ENCODE data around the gene ALDH1A2. TPM values are rescaled to one million over a fixed set of nuclear protein-coding genes. Genes with fewer than 3 reads are reported as not detected.
A peak's percentile ranks its signal among the peaks of the same experiment; 100 is the strongest.

ALDH1A2 gene
- total RNA-seq, 4 donors from 2014 or later, result 5.5 to 41.5 (median 15.1) TPM

DNA sequence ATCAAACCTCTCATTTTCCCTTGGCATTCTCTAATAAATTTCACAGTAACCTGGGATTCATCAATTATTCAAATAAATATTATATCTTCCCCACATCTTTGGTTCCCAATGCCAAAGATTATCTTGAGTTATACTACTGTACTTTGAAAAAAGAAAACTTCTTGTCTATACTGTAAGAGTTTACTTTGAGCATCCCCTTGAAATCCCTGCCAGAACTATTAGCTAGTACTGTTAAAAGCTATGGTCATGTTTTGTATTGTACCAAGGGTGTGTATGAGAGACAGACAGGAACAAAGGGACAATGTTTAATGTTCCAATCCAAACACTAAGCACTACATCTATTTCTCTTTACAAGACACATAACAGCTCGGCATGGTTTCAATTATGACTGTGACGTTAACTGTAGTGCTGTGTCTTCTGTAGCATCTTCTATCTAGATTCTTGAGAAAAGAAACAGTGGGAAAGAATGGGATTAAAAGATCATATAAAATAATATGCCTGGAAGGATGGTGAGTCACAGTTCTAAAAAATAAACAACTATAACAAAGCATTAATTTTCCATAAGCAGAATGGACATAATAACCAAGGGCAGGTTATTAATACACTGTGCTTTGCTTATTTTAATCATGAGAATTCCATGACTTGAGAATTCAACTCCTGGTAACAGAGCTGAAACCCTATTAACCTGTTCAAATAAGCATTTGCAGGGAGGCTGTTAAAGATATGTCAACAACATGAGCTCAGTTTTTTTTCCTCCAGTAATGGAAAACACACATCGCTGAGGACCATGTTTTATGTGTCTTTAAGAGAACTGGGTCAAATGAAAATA lies 71.1 kb downstream of the ALDH1A2 start:
- no peak for ATAC-seq
- Histone ChIP-seq H3K27me3 (no peaks in the 10 kb centered on the region), H3K27ac (peak overlapping the region in 2 of 4 donors; percentile 21 to 37), H3K36me3 (no peaks in the 10 kb centered on the region), H3K4me3 (no peak overlapping the region), H3K9me3 (no peaks in the 10 kb centered on the region), H3K4me1 (peaks cover 0 to 27% (median 7%) of the 10 kb centered on the region in 3 donors)
- TF ChIP-seq POLR2A (IDR thresholded peaks at IDR 0.05) (no peak), EP300 (IDR thresholded peaks at IDR 0.05) (no peak), POLR2AphosphoS5 (IDR thresholded peaks at IDR 0.05) (no peak)
- TF ChIP-seq, protein P1, sequence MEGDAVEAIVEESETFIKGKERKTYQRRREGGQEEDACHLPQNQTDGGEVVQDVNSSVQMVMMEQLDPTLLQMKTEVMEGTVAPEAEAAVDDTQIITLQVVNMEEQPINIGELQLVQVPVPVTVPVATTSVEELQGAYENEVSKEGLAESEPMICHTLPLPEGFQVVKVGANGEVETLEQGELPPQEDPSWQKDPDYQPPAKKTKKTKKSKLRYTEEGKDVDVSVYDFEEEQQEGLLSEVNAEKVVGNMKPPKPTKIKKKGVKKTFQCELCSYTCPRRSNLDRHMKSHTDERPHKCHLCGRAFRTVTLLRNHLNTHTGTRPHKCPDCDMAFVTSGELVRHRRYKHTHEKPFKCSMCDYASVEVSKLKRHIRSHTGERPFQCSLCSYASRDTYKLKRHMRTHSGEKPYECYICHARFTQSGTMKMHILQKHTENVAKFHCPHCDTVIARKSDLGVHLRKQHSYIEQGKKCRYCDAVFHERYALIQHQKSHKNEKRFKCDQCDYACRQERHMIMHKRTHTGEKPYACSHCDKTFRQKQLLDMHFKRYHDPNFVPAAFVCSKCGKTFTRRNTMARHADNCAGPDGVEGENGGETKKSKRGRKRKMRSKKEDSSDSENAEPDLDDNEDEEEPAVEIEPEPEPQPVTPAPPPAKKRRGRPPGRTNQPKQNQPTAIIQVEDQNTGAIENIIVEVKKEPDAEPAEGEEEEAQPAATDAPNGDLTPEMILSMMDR (IDR thresholded peaks at IDR 0.05), result no peak
- WGBS, 2 donors (ENCODE audit: low coverage in 1 of 2), result 20 to 35% methylated on average over 2 to 3 of the region's 3 CpGs

DNA sequence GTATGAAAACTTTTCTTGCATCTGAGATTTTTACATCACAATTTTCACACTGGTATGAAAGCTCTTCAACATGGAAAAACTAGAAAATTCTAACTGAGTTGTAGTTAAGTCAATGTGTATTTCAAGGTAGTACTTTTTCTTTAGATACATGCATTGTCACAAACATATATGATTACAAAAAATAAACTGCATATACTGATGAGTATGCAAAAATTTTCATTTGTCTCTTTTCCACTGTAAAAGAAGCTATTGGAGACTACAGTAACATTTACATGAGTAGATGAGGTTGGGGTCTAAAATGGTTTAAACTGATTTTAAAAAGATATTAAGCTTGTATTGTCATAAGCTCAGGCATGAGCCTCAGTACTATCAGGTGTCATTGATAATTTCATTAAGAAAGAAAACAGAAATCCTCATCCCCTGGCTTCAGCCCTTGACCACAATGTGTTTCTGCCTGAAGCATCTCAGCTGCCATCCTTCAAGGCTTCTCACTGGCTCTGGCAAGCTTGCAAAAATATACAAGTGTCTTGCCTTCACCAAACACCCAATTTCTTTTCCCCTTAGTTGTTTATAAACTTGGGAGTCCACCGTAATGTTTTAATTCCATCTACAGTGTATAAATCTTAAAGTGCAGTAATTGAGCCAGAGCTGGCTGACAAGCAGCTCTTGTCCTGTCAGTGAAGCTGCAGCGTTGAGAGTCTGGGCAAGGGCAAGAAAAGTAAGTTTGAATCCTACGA lies 71.9 kb downstream of the ALDH1A2 start:
- Histone ChIP-seq H3K4me1 (peaks cover 0 to 27% (median 7%) of the 10 kb centered on the region in 3 donors), H3K9me3 (no peaks in the 10 kb centered on the region), H3K27me3 (no peaks in the 10 kb centered on the region), H3K36me3 (no peaks in the 10 kb centered on the region), H3K27ac (peak overlapping the region in 2 of 4 donors; percentile 21 to 37), H3K4me3 (no peak overlapping the region)
- 0 to 12% methylated on average over 1 to 3 of the region's 3 CpGs for WGBS, 2 donors (ENCODE audit: low coverage in 1 of 2)
- TF ChIP-seq EP300 (IDR thresholded peaks at IDR 0.05) (no peak), POLR2AphosphoS5 (IDR thresholded peaks at IDR 0.05) (no peak), POLR2A (IDR thresholded peaks at IDR 0.05) (no peak)
- TF ChIP-seq, protein P1 (IDR thresholded peaks at IDR 0.05), result no peak
- no peak for ATAC-seq

DNA sequence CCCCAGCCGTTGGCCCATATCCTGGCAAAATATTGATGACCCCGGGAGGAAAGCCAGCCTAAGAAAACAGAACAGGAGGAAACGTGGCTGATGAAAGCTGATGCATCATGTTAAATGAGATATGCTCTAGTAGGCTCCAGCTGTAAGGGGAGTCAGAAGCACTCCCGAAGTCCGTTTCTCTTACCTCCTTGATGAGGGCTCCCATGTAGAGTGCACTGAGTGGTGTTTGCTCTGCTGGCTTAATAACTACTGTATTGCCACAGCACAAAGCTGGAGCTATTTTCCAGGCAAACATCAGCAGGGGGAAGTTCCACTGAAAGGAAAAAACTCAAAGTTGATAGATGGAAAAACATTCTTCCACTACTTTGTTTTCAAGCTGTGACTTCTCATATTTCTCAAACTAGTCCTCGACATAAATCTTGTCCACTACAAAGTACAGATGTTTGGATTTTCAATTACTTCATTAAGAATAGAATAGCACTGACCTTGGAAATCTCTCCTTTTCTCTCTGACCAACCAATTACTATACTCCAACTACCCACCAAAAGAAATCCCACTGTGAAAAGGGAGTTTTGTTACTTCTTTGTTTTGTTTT lies 72.7 kb downstream of the ALDH1A2 start:
- peaks cover 0 to 27% (median 7%) of the 10 kb centered on the region in 3 donors for H3K4me1 ChIP-seq
- H3K4me3 ChIP-seq, result no peak overlapping the region
- TF ChIP-seq EP300 (IDR thresholded peaks at IDR 0.05) (no peak), POLR2AphosphoS5 (IDR thresholded peaks at IDR 0.05) (no peak), POLR2A (IDR thresholded peaks at IDR 0.05) (no peak)
- TF ChIP-seq, protein P1 (IDR thresholded peaks at IDR 0.05), result no peak
- no peak overlapping the region for H3K27ac ChIP-seq
- ATAC-seq, result no peak
- H3K27me3 ChIP-seq, result no peaks in the 10 kb centered on the region
- WGBS, 2 donors (ENCODE audit: low coverage in 1 of 2), result 25 to 30% methylated on average over 3 to 4 of the region's 6 CpGs
- no peaks in the 10 kb centered on the region for H3K36me3 ChIP-seq
- no peaks in the 10 kb centered on the region for H3K9me3 ChIP-seq

DNA sequence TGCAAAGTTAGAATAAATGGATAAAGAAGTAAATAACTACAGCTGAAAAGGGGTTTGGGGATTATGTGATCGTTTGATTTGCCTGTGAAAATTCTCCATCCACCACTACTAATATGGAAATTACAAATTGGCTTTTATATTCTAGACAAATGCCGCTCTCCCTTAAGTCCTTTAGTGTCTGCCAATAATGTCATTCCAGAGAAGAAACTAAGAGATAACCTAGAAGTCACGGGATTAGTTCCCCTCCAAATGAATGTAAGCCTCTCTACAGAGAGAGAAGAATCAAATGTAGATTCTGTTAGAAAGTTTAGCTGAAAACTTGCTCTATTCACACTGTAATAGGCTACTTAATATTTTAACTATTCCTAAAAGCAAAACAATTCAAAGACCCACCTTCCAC lies 92.0 kb downstream of the ALDH1A2 start:
- no peak for TF ChIP-seq POLR2AphosphoS5 (IDR thresholded peaks at IDR 0.05)
- no peak for TF ChIP-seq POLR2A (IDR thresholded peaks at IDR 0.05)
- TF ChIP-seq, protein P1 (IDR thresholded peaks at IDR 0.05), result no peak
- no peak for TF ChIP-seq EP300 (IDR thresholded peaks at IDR 0.05)
- H3K36me3 ChIP-seq, result no peaks in the 10 kb centered on the region
- 78 to 84% methylated on average over 2 to 3 of the region's 3 CpGs for WGBS, 2 donors (ENCODE audit: low coverage in 1 of 2)
- no peaks in the 10 kb centered on the region for H3K27me3 ChIP-seq
- no peak overlapping the region for H3K27ac ChIP-seq
- no peaks in the 10 kb centered on the region for H3K4me1 ChIP-seq
- H3K4me3 ChIP-seq, result no peak overlapping the region
- ATAC-seq, result no peak
- H3K9me3 ChIP-seq, result no peaks in the 10 kb centered on the region

Data from gastroesophageal sphincter (tissue), 4 donors.